Heart left ventricle (tissue), 13 donors: ENCODE data around the gene FOXRED2.

ENCODE experiments used
- CTCF ChIP-seq, 12 donors: fragments of 200-600 bp; sonication (generic) in 4 of 12; IDR thresholded peaks; one replicate each; pipeline versions ENCODE4 v1.5.0 to v1.8.0; 2018 to 2022; ENCODE audit warnings: antibody characterized with exemption in 12 of 12, mild to moderate bottlenecking in 5 of 12
- POLR2A ChIP-seq, 2 donors: fragments of 450-650 bp; IDR thresholded peaks; one replicate each; pipeline ENCODE4 v1.6.1; 2017; ENCODE audit warnings: antibody characterized with exemption in 2 of 2, mild to moderate bottlenecking in 2 of 2, moderate library complexity in 2 of 2
- donor health status: ischemic (EF 13 %, LVEDD 7.1; RV severe dilation, severe dysfunction).
- donor health status: DM: no; HTN: yes; CAD: no.
- donor health status: DM: no; HTN: no; CAD: no.
- donor health status: ischemic (EF 25% LVEDD 6.9; RV normal size, moderate dysfunction).
- donor health status: ischemic (EF 25% LVEDD 5.7; RV mildly dilated, moderate dysfunction).
- donor health status: ischemic (EF 35%, LVEDD 5.7; RV mildly dilated, moderate dysfunction).
- donor health status: nonischemic (EF 11% LVEDD 7.7; RV severe dilation, severe dysfunction).
- donor health status: DM: yes; HTN: yes; CAD: no.
- donor health status: PGD.
- donor health status: ischemic (EF 29% LVEDD 5.4; RV normal size, mild dysfunction).
- donor health status: nonischemic (EF 23%, LVEDD 6.1; RV moderate dilation, normal function).

DNA sequence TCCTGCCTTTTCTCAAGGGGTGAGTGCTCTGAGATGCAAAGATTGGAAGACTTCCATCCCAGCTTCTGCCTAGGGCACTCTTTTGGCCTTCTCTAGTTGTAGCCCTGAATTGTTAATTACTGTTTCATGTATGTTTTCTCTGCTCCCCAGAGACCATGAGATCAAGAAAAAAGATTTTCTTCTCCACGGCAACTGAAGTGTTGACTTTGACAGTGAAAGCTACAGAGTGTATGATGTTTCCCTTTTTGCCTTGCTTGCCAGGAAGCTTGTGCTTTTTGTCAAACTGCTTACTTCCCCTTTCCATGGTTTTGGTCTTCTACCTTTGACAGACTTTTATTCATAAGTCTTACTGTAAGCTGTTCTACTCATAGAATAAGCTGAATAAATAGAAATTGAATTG, 45.4 kb upstream of the FOXRED2 start:
- no peak for TF ChIP-seq POLR2A (IDR thresholded peaks at IDR 0.05)
- no peak for TF ChIP-seq CTCF (IDR thresholded peaks at IDR 0.05)
